Esophagus (tissue), 2 donors: ENCODE data around the gene CACNG7. TPM values are rescaled to one million over a fixed set of nuclear protein-coding genes. Genes with fewer than 3 reads are reported as not detected.

Experiments
- H3K27ac ChIP-seq, 2 donors: one replicate each; pipeline ENCODE4 v1.5.1; 2013; ENCODE audit warnings: low read depth in 2 of 2, mild to moderate bottlenecking in 2 of 2, inconsistent platforms in 1 of 2, low read length in 1 of 2, moderate library complexity in 1 of 2
- H3K27me3 ChIP-seq, 2 donors: one replicate each; pipeline ENCODE4 v1.6.1; 2013; ENCODE audit warnings: low read length in 2 of 2, control low read depth in 1 of 2, mild to moderate bottlenecking in 1 of 2; ENCODE audit not compliant: insufficient read depth in 2 of 2, control insufficient read depth in 1 of 2
- H3K36me3 ChIP-seq, 2 donors: one replicate each; pipeline ENCODE4 v1.6.1; 2013; ENCODE audit warnings: low read length in 1 of 2; ENCODE audit not compliant: control insufficient read depth in 2 of 2, insufficient read depth in 2 of 2
- H3K4me1 ChIP-seq, 2 donors: one replicate each; pipeline ENCODE4 v1.6.1; 2013; ENCODE audit warnings: low read length in 1 of 2; ENCODE audit not compliant: control insufficient read depth in 2 of 2, insufficient read depth in 2 of 2
- H3K4me3 ChIP-seq, 2 donors: one replicate each; pipeline ENCODE4 v1.5.1; 2013; ENCODE audit warnings: low read length in 2 of 2, mild to moderate bottlenecking in 2 of 2, low read depth in 1 of 2, moderate library complexity in 1 of 2
- H3K9me3 ChIP-seq, 2 donors: one replicate each; pipeline ENCODE4 v1.6.1; 2013; ENCODE audit warnings: mild to moderate bottlenecking in 2 of 2, low read depth in 1 of 2, low read length in 1 of 2, moderate library complexity in 1 of 2; ENCODE audit not compliant: control insufficient read depth in 2 of 2, insufficient read depth in 1 of 2
- WGBS, 2 donors: extraction: QIAGEN DNeasy Blood & Tissue Kit; methylation state at CpG; one replicate each; pipeline ENCODE4 v1.1.7; 2013; 5-methylcytosine and 5-hydroxymethylcytosine counted together
- polyA plus RNA-seq, 2 donors: library from polyadenylated mRNA; stranded (reverse); fragments of 200-250 nt; gene quantifications; one replicate each; pipeline ENCODE4 v1.2.3, GENCODE V29; 2013
- donor health status: healthy with polysubstance abuse.
- donor health status: Bipolar disorder and iron deficiency.

The CACNG7 gene, protein sequence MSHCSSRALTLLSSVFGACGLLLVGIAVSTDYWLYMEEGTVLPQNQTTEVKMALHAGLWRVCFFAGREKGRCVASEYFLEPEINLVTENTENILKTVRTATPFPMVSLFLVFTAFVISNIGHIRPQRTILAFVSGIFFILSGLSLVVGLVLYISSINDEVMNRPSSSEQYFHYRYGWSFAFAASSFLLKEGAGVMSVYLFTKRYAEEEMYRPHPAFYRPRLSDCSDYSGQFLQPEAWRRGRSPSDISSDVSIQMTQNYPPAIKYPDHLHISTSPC
- not detected for polyA plus RNA-seq

GRCh38 chr19:53908935-53909415, at the start of gene CACNG7:
CACNG7 (plus strand) TSS chr19:53909278; CDS start chr19:53912832, 3,554 bp downstream.
- no peaks in the 10 kb centered on the region for H3K36me3 ChIP-seq
- 3 to 4% methylated on average over 23 to 25 of the region's 28 CpGs for WGBS, 2 donors
- no peak within 1 kb of the TSS for H3K4me3 ChIP-seq
- peaks cover 0 to 2% of the 10 kb centered on the region in 2 donors for H3K4me1 ChIP-seq
- peaks cover 0 to 4% of the 10 kb centered on the region in 2 donors for H3K9me3 ChIP-seq
- H3K27ac ChIP-seq, result no peak within 1 kb of the TSS
- peaks cover 0 to 40% of the 10 kb centered on the region in 2 donors for H3K27me3 ChIP-seq

- H3K27me3 ChIP-seq, result no peaks in the 10 kb centered on the region
- 55 to 73% methylated on average over 6 of the region's 6 CpGs for WGBS, 2 donors
- H3K4me3 ChIP-seq, result no peak overlapping the region
- no peaks in the 10 kb centered on the region for H3K9me3 ChIP-seq
- no peaks in the 10 kb centered on the region for H3K36me3 ChIP-seq
- peaks cover 0 to 5% of the 10 kb centered on the region in 2 donors for H3K4me1 ChIP-seq
- H3K27ac ChIP-seq, result no peak overlapping the region
Observed at GRCh38 chr19:53864308-53864836, 44.7 kb upstream of the CACNG7 start.

DNA sequence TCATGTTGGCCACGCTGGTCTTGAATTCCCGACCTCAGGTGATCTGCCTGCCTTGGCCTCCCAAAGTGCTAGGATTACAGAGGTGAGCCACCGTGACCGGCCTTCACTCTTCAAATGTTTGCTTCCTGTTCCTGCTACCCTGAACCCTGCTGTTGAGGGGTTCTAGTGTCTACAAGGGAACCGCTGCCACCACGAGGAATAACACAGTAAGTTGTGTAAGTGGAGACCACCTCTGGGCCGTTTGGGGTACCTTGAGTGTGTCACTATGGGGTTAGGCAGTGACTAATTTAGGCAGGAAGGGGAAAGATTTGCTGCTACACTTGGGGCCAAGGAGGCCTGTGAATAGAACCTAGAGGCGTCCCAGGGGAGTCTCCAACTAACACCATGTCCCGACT, 43.6 kb upstream of the CACNG7 start:
- no peaks in the 10 kb centered on the region for H3K27me3 ChIP-seq

GRCh38 chr19:53865918-53866864, 42.9 kb upstream of the CACNG7 start:
- Histone ChIP-seq H3K4me1 (peaks cover 0 to 5% of the 10 kb centered on the region in 2 donors), H3K4me3 (peak overlapping the region in 1 of 2 donors; percentile 30), H3K9me3 (no peaks in the 10 kb centered on the region), H3K36me3 (no peaks in the 10 kb centered on the region), H3K27me3 (no peaks in the 10 kb centered on the region), H3K27ac (peak overlapping the region; percentile 94 to 96)
- WGBS, 2 donors, result 3 to 6% methylated on average over 50 of the region's 50 CpGs

More for the DNA sequence above, 43.6 kb upstream of the CACNG7 start:
- Histone ChIP-seq H3K4me1 (peaks cover 0 to 5% of the 10 kb centered on the region in 2 donors), H3K9me3 (no peaks in the 10 kb centered on the region), H3K27ac (peak overlapping the region in 1 of 2 donors; percentile 96), H3K36me3 (no peaks in the 10 kb centered on the region), H3K4me3 (no peak overlapping the region)
- 50 to 54% methylated on average over 9 of the region's 9 CpGs for WGBS, 2 donors

DNA sequence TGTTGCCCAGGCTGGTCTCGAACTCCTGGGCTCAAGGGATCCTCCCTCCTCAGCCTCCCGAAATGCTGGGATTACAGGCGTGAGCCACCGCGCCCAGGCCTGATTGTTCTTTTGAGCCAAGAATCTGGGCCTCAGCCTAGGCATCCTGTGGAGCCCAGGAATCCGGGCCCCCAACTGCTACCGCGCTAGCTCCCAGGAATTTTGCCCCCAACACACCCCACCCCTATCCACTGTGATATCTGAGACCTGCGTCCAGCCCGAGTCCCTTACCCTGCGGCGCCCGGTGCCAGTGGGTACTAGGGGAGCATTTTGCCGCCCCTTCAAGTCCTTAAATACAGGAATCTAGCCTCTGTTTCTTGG, 42.2 kb upstream of the CACNG7 start:
- Histone ChIP-seq H3K9me3 (no peaks in the 10 kb centered on the region), H3K4me1 (peaks cover 0 to 5% of the 10 kb centered on the region in 2 donors), H3K4me3 (peak overlapping the region; percentile 37 to 57), H3K36me3 (no peaks in the 10 kb centered on the region), H3K27me3 (no peaks in the 10 kb centered on the region), H3K27ac (peak overlapping the region; percentile 94 to 96)
- WGBS, 2 donors, result 16 to 28% methylated on average over 14 of the region's 14 CpGs

DNA sequence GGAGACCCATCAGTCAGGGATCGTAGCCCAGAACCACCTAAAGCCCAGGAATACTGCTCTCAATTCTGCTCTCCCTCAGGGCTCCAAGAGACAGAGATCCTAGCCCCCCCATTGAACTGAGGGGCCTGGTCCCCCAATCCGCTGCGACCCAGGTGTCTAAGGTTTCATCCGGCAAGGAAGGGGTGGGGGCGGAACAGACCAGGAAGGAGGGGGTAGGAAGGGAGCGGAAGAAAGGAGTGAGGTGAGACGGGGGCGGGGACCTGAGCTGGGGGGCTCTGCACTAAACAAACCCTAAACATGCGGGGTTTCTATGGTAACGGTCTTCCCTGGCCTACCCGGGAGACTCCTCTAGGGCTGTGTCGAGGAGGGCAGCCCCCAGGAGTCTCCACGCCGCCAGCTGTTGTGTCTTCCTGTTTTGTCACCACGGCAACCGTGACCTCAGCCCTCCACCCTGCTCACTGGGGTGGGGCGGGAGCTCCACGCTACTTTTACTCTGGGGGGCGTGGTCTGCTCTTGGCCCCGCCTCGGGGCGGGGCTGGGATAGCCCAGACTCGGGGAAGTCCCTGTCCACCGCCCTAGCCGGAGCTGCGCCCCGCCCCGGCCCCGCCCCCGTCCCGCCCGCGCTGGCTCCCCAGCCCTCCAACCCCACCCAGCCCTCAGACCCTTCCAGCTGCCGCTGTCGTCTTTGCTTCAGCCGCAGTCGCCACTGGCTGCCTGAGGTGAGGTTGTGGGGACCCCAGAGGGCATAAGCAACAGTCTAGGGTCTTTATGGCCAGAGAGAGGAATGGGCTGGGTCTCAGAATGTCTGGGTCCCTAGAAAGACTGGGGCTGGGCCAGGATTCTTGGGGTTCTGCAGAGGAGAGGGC, 41.6 kb upstream of the CACNG7 start, which contains the start of gene MYADM:
TSS of gene MYADM (plus strand) at position 659 of the 866 bp plus-strand sequence. CDS start 5,647 bp downstream, outside the sequence.
- H3K4me3 ChIP-seq, result peak within 1 kb of the TSS; percentile 57 to 66
- 2 to 3% methylated on average over 27 to 37 of the region's 37 CpGs for WGBS, 2 donors
- H3K27me3 ChIP-seq, result no peaks in the 10 kb centered on the region
- no peaks in the 10 kb centered on the region for H3K9me3 ChIP-seq
- H3K36me3 ChIP-seq, result no peaks in the 10 kb centered on the region
- peaks cover 0 to 5% of the 10 kb centered on the region in 2 donors for H3K4me1 ChIP-seq
- peak within 1 kb of the TSS; percentile 94 to 96 for H3K27ac ChIP-seq

GRCh38 chr19:53868091-53868891, 40.8 kb upstream of the CACNG7 start:
- Histone ChIP-seq H3K27ac (peak overlapping the region; percentile 79 to 89), H3K4me3 (peak overlapping the region; percentile 57 to 66), H3K36me3 (no peaks in the 10 kb centered on the region), H3K27me3 (no peaks in the 10 kb centered on the region), H3K9me3 (no peaks in the 10 kb centered on the region), H3K4me1 (peaks cover 0 to 5% of the 10 kb centered on the region in 2 donors)
- WGBS, 2 donors, result 0 to 1% methylated on average over 32 to 35 of the region's 37 CpGs
